ENCODE measurements around the gene LRP2. TPM values are rescaled to one million over a fixed set of nuclear protein-coding genes. Genes with fewer than 3 reads are reported as not detected.

The LRP2 gene
- total RNA-seq, 1 experiment from 2014 or later = 260 TPM

DNA sequence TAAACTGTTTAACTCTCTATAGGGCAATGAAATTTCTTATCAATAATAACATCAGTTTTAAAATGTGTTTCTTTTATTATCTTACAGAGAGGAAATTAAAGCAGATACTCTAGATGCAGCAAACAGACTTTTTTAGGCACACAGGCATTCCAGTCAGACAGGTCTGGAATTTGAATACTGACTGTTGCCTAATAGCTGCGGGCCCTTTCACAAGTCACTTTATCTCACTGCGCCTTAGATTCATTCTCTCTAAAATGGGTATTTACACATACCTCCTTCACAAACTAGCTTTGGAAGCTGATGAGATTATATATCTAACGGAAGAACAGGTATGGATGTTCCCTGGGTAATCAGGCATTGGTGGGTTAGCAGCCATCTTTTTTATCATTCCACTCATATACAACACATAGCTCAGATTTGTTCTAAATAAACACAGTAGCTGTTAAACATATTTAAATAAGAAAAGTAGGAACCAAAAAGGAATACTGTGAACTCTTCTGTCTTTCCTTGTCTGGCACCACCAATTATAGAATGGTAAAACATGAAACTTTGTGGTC, 104.2 kb downstream of the LRP2 start:
- no TSS peak for BruUV-seq (replicated peaks)
- no peak overlapping the region for H3K27ac Mint-ChIP-seq (ENCODE audit: unreplicated experiment)

DNA sequence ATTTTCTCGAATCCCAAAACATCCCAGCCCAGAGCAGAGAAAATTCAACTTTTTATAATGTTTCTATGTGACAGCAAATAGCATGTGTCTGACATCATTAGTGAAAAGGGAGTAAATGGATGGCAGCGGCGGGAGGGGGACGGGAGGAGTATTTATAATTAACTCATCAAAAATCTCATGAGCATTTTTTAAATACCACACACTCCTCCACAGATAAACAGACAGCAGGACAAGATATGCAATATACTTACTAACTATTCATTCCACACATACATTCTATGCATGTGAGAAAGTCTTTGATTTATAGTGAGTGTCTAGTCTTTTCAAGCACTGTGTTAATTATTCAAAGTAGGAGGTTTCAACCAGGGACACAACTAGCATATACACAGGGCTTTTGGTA, 107.6 kb downstream of the LRP2 start:
- H3K36me3 ChIP-seq (ENCODE audit: control insufficient read depth, insufficient read depth, low read length) = no peaks in the 10 kb centered on the region; the same call in 1 of the 2 replicates
- no peak overlapping the region for H3K4me3 ChIP-seq (ENCODE audit: low read depth, low read length)
- no peaks in the 10 kb centered on the region for H3K9me3 ChIP-seq
- peaks cover 15% of the 10 kb centered on the region for H3K4me1 ChIP-seq
- DNase-seq = no peak
- TF ChIP-seq, protein P1, sequence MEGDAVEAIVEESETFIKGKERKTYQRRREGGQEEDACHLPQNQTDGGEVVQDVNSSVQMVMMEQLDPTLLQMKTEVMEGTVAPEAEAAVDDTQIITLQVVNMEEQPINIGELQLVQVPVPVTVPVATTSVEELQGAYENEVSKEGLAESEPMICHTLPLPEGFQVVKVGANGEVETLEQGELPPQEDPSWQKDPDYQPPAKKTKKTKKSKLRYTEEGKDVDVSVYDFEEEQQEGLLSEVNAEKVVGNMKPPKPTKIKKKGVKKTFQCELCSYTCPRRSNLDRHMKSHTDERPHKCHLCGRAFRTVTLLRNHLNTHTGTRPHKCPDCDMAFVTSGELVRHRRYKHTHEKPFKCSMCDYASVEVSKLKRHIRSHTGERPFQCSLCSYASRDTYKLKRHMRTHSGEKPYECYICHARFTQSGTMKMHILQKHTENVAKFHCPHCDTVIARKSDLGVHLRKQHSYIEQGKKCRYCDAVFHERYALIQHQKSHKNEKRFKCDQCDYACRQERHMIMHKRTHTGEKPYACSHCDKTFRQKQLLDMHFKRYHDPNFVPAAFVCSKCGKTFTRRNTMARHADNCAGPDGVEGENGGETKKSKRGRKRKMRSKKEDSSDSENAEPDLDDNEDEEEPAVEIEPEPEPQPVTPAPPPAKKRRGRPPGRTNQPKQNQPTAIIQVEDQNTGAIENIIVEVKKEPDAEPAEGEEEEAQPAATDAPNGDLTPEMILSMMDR (IDR thresholded peaks at IDR 0.05; ENCODE audit: insufficient read depth in 1 of 2, low read depth in 1 of 2, low read length in 1 of 2, severe bottlenecking in 1 of 2, unreplicated experiment in 1 of 2) = no peak
- BruUV-seq (replicated peaks) = no TSS peak
- H3K27ac Mint-ChIP-seq (ENCODE audit: unreplicated experiment) = no peak overlapping the region
- ChIA-PET CTCF (no interaction called here), POLR2A (no interaction called here)
- H3K9me3 Mint-ChIP-seq (ENCODE audit: unreplicated experiment) = no peaks in the 10 kb centered on the region
- no peak overlapping the region for H3K4me3 Mint-ChIP-seq (ENCODE audit: unreplicated experiment)
- peaks cover 13% of the 10 kb centered on the region for H3K4me1 Mint-ChIP-seq (ENCODE audit: low read depth, unreplicated experiment)
- intact Hi-C loops (cut with micrococcal nuclease; ENCODE audit: unreplicated experiment) = no loop called here
- no peaks in the 10 kb centered on the region for H3K27me3 Mint-ChIP-seq (ENCODE audit: insufficient read depth, unreplicated experiment)
- peaks cover 50% of the 10 kb centered on the region for H3K36me3 Mint-ChIP-seq (ENCODE audit: insufficient read depth, unreplicated experiment)
- no peaks in the 10 kb centered on the region for H3K27me3 ChIP-seq (replicated peaks; ENCODE audit: control insufficient read depth, insufficient read depth, low read length)

More for the DNA sequence above, 104.2 kb downstream of the LRP2 start:
- H3K36me3 Mint-ChIP-seq (ENCODE audit: insufficient read depth, unreplicated experiment) = peaks cover 60% of the 10 kb centered on the region
- no peaks in the 10 kb centered on the region for H3K9me3 ChIP-seq
- TF ChIP-seq, protein P1 (IDR thresholded peaks at IDR 0.05; ENCODE audit: insufficient read depth in 1 of 2, low read depth in 1 of 2, low read length in 1 of 2, severe bottlenecking in 1 of 2, unreplicated experiment in 1 of 2) = no peak
- H3K27me3 Mint-ChIP-seq (ENCODE audit: insufficient read depth, unreplicated experiment) = no peaks in the 10 kb centered on the region
- H3K9me3 Mint-ChIP-seq (ENCODE audit: unreplicated experiment) = no peaks in the 10 kb centered on the region
- no peaks in the 10 kb centered on the region; the same call in 1 of the 2 replicates for H3K36me3 ChIP-seq (ENCODE audit: control insufficient read depth, insufficient read depth, low read length)
- H3K4me3 Mint-ChIP-seq (ENCODE audit: unreplicated experiment) = no peak overlapping the region
- H3K4me1 ChIP-seq = peaks cover 24% of the 10 kb centered on the region
- H3K27me3 ChIP-seq (replicated peaks; ENCODE audit: control insufficient read depth, insufficient read depth, low read length) = no peaks in the 10 kb centered on the region
- CTCF ChIA-PET = no interaction called here
- H3K4me3 ChIP-seq (ENCODE audit: low read depth, low read length) = no peak overlapping the region
- peaks cover 32% of the 10 kb centered on the region for H3K4me1 Mint-ChIP-seq (ENCODE audit: low read depth, unreplicated experiment)
- DNase-seq = peak; percentile 61 to 67
- POLR2A ChIA-PET = no interaction called here
- intact Hi-C loops (cut with micrococcal nuclease; ENCODE audit: unreplicated experiment) = no loop called here

DNA sequence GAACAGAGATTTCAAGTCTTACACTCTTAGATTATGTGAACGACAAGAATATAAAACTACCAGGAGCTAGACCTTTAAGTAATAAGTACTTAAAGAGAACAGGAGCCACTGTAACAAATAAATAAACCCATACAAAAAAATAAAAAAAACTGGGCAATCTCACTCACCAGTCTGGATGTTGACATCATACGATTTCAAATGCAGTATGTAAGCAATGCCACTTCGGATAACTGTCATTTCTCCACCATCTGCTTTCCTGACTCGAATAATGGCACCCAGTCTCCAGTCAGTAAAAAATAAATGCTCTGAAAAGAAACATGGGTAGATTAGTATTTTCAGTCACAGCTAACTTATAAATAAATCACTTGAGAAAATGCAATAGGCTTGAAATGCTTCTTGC, 115.1 kb downstream of the LRP2 start:
- Histone ChIP-seq H3K36me3 (ENCODE audit: control insufficient read depth, insufficient read depth, low read length) (0 out of 2 replicates have a peak, but pooled peaks cover 2% of the 10 kb centered on the region), H3K27me3 (replicated peaks; ENCODE audit: control insufficient read depth, insufficient read depth, low read length) (no peaks in the 10 kb centered on the region), H3K4me1 (peaks cover 9% of the 10 kb centered on the region), H3K4me3 (ENCODE audit: low read depth, low read length) (no peak overlapping the region), H3K9me3 (no peaks in the 10 kb centered on the region)
- no peaks in the 10 kb centered on the region for H3K27me3 Mint-ChIP-seq (ENCODE audit: insufficient read depth, unreplicated experiment)
- peak overlapping the region; percentile 16 for H3K27ac Mint-ChIP-seq (ENCODE audit: unreplicated experiment)
- H3K9me3 Mint-ChIP-seq (ENCODE audit: unreplicated experiment) = no peaks in the 10 kb centered on the region
- POLR2A ChIA-PET = no interaction called here
- intact Hi-C loops (cut with micrococcal nuclease; ENCODE audit: unreplicated experiment) = no loop called here
- peaks cover 64% of the 10 kb centered on the region for H3K36me3 Mint-ChIP-seq (ENCODE audit: insufficient read depth, unreplicated experiment)
- TF ChIP-seq, protein P1 (IDR thresholded peaks at IDR 0.05; ENCODE audit: insufficient read depth in 1 of 2, low read depth in 1 of 2, low read length in 1 of 2, severe bottlenecking in 1 of 2, unreplicated experiment in 1 of 2) = no peak
- CTCF ChIA-PET = no interaction called here
- peak overlapping the region; percentile 73 for H3K4me3 Mint-ChIP-seq (ENCODE audit: unreplicated experiment)
- no TSS peak for BruUV-seq (replicated peaks)
- no peak for DNase-seq
- no peaks in the 10 kb centered on the region for H3K4me1 Mint-ChIP-seq (ENCODE audit: low read depth, unreplicated experiment)

Measured in Caco-2 (cell line).